ENCODE measurements around the gene NTHL1.

- TF ChIP-seq SMC3 (IDR thresholded peaks at IDR 0.05; ENCODE audit: borderline replicate concordance, low read length) (no peak), ZNF207 (IDR thresholded peaks at IDR 0.05; ENCODE audit: borderline replicate concordance) (no peak), HCFC1 (IDR thresholded peaks at IDR 0.05; ENCODE audit: low read length) (no peak), BMI1 (IDR thresholded peaks at IDR 0.05; ENCODE audit: borderline replicate concordance) (no peak), RELA (IDR thresholded peaks at IDR 0.05; ENCODE audit: borderline replicate concordance, partially characterized antibody) (no peak)
- TF ChIP-seq, protein P1, sequence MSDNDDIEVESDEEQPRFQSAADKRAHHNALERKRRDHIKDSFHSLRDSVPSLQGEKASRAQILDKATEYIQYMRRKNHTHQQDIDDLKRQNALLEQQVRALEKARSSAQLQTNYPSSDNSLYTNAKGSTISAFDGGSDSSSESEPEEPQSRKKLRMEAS (IDR thresholded peaks at IDR 0.05; ENCODE audit: low read depth, low read length): no peak
These were observed 15.2 kb downstream of the NTHL1 start for GRCh38 chr16:2032285-2033056.
